GM21786 (cell line): ENCODE data around the gene PAM16.

ENCODE experiments used
- ATAC-seq: cut with Tn5 transposase; IDR thresholded peaks from one replicate; pipeline ENCODE4 v1.9.1; 2021; ENCODE audit not compliant: unreplicated experiment

Gene PAM16

DNA sequence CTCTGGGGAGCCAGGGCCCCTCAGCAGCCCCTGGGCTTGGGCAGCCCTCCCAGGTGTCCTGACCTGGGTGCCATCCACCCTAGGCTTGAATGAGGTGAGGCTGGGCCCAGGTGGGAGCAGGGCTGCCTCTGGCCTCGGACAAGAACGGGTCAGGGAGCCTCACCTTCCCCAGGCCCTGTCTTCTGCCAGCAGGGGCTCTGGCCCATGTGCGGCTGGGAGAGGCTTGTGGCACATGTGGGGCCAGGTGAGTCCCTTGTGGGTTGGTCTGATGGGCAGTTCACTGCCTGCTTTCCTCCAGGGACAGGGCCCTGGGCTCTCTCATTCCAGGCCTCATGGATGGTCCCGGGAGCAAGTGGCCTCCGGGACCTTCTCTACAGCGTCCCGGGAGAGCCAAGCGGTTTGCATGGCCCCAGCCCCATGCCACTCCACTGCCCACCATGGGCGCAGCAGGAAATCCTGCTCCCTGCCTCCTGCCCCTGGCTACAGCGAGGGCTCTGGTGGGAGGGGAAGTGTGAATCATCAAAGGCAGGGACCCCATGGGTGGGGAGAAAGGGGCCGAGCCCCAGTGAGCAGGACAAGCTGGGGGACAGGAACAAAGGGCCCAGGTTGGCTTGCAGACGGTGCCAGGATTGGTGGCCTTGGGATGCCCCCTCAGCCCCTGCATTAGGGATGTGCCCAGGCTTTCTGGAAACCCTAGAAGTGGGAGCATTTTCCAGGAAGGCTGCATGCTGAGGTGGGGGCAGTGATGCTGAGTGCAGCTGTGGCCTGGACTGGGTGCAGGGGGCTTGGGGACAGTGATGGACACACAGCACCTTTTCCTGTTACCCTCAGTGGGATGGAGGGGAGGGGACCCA is 32.7 kb upstream of the PAM16 start:
- ATAC-seq, result no peak

DNA sequence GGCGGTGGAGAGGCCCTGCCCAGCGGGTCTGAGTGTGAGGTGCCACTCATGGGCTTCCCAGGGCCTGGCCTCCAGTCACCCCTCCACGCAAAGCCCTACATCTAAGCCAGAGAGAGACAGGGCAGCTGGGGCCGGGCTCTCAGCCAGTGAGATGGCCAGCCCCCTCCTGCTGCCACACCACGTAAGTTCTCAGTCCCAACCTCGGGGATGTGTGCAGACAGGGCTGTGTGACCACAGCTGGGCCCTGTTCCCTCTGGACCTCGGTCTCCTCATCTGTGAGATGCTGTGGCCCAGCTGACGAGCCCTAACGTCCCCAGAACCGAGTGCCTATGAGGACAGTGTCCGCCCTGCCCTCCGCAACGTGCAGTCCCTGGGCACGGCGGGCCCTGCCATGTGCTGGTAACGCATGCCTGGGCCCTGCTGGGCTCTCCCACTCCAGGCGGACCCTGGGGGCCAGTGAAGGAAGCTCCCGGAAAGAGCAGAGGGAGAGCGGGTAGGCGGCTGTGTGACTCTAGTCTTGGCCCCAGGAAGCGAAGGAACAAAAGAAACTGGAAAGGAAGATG is 31.8 kb upstream of the PAM16 start:
- no peak for ATAC-seq

DNA sequence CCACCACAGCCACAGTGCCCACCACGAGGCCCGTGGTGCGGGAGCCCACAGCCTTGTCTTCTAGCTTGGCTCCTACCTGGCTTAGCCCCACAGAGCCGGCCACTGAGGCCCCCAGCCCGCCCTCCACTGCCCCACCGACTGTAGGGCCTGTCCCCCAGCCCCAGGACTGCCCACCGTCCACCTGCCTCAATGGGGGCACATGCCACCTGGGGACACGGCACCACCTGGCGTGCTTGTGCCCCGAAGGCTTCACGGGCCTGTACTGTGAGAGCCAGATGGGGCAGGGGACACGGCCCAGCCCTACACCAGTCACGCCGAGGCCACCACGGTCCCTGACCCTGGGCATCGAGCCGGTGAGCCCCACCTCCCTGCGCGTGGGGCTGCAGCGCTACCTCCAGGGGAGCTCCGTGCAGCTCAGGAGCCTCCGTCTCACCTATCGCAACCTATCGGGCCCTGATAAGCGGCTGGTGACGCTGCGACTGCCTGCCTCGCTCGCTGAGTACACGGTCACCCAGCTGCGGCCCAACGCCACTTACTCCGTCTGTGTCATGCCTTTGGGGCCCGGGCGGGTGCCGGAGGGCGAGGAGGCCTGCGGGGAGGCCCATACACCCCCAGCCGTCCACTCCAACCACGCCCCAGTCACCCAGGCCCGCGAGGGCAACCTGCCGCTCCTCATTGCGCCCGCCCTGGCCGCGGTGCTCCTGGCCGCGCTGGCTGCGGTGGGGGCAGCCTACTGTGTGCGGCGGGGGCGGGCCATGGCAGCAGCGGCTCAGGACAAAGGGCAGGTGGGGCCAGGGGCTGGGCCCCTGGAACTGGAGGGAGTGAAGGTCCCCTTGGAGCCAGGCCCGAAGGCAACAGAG is 31.0 kb upstream of the PAM16 start:
- no peak for ATAC-seq

DNA sequence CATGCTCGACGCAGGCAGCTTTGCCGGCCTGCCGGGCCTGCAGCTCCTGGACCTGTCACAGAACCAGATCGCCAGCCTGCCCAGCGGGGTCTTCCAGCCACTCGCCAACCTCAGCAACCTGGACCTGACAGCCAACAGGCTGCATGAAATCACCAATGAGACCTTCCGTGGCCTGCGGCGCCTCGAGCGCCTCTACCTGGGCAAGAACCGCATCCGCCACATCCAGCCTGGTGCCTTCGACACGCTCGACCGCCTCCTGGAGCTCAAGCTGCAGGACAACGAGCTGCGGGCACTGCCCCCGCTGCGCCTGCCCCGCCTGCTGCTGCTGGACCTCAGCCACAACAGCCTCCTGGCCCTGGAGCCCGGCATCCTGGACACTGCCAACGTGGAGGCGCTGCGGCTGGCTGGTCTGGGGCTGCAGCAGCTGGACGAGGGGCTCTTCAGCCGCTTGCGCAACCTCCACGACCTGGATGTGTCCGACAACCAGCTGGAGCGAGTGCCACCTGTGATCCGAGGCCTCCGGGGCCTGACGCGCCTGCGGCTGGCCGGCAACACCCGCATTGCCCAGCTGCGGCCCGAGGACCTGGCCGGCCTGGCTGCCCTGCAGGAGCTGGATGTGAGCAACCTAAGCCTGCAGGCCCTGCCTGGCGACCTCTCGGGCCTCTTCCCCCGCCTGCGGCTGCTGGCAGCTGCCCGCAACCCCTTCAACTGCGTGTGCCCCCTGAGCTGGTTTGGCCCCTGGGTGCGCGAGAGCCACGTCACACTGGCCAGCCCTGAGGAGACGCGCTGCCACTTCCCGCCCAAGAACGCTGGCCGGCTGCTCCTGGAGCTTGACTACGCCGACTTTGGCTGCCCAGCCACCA is 30.2 kb upstream of the PAM16 start:
- no peak for ATAC-seq

DNA sequence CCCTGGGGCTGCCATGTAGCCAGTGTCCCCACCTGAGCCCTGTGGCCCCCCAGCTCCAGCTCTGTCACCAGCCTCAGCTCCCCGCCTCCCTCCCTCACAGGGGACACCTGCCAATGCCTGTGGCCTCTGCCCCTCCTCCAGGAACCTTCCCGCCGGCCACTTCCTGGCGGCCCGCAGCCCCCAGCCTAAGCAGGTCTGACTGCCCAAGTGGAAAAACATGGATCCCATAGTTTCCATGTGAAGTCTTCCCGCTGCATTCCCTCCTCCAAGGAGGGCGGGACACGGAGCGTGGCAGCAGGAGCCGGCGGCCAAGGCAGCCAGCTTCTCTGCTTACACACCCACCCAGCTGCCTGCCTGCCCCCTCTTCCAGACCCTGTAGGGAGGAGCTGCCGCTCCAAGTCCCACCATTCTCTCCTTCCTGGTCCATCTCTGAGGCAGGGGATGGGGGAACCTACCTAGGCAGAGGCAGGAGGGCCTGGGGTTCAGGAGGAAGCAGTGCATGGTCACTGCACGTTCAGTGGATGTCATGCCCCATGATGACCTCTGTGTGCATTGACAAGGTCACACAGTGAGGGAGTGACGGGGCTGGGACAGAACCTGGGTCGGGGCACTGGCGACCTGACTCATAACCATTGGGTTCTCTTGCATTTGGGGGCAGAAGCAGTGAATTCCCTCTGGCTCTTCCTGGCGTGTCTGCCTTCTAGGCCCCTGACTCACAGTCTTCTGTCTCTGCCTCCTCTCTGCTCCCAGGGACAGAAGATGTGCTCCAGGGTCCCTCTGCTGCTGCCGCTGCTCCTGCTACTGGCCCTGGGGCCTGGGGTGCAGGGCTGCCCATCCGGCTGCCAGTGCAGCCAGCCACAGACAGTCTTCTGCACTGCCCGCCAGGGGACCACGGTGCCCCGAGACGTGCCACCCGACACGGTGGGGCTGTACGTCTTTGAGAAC is 29.3 kb upstream of the PAM16 start:
- ATAC-seq, result no peak

DNA sequence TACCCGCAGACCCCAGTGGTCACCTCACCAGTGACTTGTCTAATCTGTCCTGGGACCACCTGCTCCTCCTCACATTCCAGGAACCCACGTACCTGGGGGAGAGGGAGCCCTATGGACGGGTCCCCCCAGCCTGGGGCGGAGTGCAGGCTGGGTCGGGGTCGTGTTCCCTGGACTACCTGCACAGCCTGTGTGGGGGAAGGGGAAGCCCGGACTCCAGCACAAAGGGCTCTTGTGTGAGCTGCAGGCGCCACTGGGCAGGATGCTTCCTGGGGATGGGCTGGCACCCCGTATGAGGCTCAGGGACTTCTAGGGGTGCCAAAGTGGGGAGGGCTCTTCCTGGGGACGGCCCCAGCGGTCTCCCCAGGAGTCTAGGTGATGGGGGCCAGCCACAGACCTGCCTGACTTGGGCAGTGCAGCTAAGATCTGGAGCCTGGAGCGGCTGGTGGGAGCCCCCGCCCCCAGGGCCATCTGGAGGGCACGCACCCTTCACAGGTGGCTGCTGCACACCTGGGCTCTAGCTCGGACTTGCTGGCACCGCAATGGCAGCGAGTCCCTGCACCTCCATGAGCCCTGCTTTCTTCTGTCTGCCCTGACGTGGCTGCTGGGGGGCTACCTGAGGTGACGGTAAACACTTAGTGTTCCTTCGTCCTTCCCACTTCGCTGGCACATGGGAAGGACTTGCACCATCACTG is 28.0 kb upstream of the PAM16 start:
- no peak for ATAC-seq

DNA sequence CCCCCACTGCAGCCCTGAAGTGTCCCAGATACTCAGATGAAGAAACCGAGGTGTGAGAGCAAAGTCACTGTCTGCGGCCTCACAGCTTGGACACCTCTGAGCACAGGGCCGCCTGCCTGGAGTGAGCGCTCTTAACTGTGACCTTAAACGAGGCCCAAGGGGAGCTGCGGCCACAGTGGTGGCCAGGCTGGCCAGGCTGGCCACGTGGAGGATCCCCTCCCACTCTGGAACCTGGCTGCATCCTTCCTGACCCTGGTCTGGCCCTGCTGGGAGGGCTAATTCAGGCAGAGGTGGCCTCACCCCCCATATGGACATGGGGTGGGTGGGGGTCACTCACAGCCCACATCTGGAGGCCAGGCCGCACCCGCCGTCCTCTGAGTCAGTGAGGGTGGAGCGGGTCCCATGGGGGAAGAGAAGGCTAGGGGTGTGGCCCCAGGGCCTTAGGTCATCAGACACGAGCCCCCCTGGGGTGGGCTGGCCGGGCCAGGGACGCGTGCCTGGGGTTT is 27.1 kb upstream of the PAM16 start:
- ATAC-seq, result no peak

DNA sequence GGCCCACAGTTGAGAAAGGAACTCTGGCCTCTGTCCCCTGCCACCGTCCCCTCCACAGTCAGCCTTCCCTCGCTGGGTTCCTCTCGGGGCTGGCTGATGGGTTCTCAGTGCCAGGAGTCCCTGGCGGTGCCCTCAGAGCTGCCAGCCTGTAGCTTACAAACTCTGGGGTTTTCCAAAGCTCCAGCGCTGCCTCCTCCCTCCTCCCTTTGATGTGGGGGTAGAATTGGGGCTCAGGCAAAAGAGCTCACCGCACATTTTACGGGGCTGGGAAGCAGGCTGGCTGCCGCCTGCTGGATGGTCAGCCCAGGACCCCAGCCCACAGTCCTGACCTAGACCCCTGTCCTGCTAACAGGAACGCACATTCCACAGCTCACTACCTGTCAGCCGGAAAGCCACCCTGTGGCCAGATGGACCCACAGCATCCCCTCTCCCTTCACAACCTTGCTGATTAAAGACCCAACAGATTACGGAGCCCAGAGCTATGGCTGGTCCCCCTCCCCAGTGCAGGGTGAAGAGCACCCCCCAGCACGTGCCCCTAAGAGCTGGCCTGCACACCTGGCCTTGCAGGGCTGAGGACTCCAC is 26.5 kb upstream of the PAM16 start:
- no peak for ATAC-seq

DNA sequence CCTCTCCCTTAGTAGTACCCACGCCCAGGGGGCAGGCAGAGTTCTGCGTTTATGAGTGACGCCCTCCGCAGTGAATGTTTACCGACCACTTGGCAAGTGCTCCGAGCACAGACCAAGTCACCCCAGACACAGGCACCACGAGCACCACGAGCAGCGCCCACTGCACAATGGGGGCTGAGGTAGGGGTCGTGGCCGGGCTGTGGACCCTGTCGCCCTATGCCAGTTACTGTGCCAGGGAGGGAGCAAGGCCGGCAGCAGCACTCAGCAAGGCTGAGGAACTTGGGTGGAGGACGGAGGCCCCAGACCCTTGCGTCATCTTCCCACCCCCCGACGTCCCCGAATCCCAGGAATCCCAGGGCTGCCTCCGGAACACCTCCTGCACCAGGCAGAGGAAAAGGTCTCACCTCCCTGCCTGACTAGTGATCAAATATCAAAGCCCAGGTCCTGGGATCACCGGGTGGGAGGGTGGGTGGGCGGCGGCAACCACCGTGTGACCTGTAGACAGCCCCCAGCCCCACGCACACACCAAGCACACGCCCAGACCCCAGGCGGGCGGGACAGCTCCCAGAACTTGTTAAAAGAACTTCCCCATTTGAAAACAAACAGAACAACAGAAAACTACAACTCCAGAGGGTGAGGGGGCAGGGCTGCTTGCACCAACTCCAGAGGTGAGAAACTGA is 25.9 kb upstream of the PAM16 start:
- no peak for ATAC-seq

DNA sequence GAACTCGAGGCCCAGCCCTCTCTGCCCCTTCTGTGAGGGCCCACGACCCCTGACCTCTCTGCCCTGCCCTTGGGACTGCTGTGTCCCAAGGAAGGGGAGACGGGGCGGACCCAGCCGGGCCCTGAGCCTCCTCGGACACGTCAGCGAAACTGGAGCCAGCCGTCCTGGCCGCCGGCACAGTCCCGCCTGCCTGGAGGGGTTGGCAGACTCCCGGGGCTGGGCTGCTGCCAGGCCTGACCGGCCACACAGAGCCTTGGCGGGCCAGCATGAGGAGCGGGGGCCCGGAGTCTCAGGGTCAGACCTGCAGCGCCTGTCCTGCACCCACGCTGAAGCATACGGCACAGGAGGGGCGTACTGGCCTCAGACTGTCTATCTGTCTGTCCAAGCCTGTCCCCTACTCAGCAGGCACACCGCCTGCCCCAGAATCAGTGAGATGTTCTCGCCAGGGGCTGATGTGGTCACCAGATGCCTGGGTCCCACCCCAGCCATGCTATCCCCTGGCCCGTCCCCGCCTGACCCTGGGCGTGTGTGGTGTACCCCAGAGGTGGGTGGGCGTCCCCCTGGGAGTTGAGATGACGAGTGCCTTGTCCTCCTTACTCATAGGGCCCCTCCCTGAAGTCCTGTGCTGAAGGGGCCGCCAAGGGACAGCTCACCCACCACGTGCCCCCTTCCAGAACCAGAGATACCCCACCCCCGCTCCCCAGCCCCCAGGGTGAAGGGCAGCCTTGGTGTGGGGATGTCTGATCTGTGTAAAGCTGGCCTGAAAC is 25.2 kb upstream of the PAM16 start:
- ATAC-seq, result no peak

DNA sequence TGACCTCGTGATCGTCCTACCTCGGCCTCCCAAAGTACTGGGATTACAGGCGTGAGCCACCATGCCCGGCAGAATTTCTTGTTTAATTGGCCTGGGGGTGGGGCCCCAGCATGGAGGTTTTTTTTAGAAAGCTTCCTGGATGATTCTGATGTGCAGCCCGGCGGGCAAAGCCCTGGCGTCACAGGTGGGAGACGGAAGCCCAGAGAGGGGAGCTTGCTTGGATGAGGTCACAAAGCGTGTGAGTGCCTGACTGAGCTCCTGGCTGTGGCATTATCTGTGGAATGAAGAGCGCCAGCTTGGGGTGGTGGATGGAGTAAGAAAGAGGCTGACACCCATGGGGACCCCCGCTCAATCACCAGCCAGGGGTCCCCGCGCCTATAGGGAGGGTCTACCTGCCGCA is 24.6 kb upstream of the PAM16 start:
- no peak for ATAC-seq

DNA sequence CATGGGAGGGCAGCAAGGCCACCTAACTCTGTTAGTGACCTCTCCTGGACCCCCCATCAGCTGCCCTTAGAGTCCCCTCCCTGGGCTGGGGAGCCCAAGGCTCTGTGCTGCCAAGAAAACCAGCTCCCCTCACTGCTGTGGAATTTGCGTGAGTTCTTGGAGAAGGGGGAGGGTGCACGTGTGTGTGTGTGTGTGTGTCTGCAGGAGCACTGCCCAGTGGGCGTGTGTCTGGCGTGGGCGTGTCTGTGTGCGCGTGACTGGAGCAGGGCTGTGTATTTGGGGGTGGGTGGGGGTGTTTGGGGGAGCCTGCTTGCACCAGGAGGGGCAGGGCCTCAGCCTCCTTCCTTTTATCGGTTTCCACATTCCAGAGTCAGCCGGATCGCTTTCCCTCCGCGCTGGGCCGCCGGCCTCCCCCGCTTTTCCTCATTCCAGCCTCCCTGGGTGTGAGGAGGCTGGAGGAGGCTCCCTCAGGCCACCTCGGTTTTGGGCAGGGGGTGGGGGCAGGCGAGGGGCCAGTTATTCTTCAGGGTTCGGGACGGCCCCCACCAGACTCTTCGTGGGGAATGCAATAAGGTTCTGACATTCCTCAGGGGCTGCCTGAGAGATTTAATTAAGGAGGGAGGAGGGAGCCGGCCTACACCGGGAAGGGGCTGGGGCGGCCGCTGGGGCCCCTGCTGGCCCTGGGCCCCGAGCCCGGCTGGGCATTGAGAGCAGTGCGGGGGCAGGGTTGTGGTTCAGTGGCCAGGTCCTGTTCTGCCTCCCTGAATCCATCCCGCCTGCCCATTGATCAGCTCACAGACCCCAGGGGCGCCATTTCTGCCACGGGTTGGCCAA is 23.0 kb upstream of the PAM16 start:
- ATAC-seq, result no peak

DNA sequence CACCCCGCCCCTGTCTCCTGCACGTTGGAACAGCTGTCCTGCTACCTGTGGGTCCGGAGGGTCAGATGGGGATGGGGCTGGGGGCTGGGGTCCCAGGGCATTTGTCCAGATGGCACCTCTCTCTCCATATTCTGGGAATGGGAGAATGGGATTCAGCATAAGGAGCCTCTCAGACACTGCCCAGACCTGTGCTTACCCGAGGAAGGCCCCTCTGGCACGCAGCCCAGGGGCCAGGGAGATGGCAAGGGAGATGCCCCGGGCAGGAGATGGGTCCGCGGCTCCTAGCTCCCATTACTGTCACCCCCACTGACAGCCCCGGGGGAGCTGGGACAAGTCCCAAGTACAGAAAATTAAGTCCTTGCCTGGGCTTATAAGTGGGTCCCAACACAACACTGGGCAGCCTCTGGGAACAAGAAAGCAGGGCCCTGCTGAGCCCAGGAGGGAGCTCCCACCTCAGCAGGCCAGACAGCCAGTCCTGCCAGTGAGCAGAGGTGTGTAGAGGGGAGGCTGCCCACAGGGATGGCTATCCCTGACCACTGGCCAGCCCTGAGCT is 22.3 kb upstream of the PAM16 start:
- no peak for ATAC-seq

DNA sequence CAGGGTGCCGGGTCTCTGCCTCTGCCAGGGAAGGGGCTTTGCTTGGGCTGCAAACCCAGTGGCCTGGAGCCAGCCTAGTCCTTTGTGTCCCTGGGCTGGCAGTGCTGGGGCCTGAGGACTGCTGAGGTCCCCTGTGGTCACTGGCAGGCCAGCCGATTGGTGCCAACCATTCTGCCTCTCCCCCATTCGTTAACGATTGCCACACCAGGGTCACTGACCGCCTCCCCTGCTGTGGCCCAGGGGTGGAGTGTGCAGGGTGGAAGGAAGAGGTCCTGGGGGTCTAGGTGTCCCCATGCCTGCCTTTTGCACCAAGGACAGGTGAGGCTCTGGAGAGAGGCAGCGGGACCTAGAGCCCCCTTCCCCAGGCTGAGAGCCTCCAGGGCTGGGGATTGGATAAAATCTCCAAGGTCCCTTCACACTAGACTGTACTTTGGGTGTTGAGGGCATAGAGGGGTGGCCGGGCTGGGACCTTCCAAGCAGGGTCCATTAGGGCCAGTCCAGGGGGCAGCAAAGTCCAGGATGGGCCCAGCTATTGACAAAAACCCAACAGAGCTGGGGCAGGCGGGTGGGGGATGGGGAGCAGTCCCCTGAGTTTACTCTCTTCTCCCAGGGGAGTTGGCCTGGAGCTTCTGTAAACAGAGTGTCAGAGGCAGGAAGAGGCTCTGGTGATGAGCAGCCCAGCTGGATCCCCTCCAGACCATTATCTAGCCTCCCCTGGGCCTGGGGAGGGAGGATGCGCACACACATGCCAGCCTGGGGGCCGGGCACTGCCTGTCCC is 21.6 kb upstream of the PAM16 start:
- no peak for ATAC-seq

DNA sequence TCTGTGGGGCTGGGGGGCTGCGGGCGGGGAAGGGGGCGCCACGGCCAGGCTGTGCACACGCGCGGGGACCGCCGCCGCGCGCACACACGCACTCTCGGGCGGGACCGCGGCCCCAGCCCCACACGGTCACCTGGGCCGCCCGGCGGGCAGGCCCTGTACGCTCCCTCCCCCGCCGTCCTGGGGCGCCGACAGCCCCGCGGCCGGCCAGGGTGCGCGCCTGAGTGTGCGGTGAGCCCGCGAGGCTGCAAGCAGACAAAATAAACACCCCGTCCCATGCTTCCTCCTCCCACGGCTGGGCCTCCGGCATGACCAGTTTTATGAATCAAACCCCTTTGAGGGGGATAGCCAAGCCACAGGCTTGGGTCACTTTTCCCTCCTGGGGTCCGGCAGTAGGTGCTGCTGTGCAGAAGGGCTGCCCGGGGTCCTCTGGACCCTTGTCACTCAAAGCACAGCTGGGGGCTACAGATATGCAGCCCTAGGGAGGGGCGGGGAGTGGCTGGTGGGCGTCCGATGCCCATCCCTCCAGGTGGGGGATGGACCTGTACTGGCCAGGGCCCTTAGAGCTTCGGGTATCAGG is 21.0 kb upstream of the PAM16 start:
- no peak for ATAC-seq
